ENCODE measurements around the gene RNASE13. TPM values are rescaled to one million over a fixed set of nuclear protein-coding genes. Genes with fewer than 3 reads are reported as not detected.
A peak's percentile ranks its signal among the peaks of the same experiment; 100 is the strongest.

Gene RNASE13, protein sequence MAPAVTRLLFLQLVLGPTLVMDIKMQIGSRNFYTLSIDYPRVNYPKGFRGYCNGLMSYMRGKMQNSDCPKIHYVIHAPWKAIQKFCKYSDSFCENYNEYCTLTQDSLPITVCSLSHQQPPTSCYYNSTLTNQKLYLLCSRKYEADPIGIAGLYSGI
- not detected for total RNA-seq

DNA sequence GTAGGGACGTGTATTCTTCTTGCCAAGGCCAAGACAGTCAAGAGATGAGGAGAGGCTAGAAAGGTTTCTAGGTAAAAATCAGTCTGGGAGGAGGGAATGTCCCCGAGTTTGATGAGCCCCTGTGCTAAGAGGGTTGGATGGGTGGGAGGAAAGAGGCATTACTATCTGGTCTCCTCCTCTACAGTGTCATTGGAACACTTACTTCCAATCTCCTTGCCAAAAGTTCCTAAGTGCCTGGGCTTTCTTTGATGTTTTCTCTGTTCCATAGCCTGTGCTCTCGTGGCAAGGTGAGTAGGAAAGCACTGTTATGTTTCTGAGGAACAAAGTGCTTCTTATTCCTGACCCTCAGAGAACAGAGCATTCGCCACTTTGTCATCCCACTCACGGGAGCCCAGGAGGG, at the start of gene RNASE13:
RNASE13 (minus strand) TSS at position 101 of the 400 bp plus-strand sequence. CDS start 519 bp downstream, outside the sequence.
- no peaks in the 10 kb centered on the region for H3K36me3 ChIP-seq (replicated peaks in 1 of 2; ENCODE audit: insufficient read depth in 1 of 2, low read depth in 2 of 2)
- TF ChIP-seq POLR2A (IDR thresholded peaks at IDR 0.05): no peak
- TF ChIP-seq, protein P1, sequence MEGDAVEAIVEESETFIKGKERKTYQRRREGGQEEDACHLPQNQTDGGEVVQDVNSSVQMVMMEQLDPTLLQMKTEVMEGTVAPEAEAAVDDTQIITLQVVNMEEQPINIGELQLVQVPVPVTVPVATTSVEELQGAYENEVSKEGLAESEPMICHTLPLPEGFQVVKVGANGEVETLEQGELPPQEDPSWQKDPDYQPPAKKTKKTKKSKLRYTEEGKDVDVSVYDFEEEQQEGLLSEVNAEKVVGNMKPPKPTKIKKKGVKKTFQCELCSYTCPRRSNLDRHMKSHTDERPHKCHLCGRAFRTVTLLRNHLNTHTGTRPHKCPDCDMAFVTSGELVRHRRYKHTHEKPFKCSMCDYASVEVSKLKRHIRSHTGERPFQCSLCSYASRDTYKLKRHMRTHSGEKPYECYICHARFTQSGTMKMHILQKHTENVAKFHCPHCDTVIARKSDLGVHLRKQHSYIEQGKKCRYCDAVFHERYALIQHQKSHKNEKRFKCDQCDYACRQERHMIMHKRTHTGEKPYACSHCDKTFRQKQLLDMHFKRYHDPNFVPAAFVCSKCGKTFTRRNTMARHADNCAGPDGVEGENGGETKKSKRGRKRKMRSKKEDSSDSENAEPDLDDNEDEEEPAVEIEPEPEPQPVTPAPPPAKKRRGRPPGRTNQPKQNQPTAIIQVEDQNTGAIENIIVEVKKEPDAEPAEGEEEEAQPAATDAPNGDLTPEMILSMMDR (IDR thresholded peaks at IDR 0.05): no peak
- ATAC-seq (no peak), DNase-seq (no peak)
- H3K27ac ChIP-seq: no peak within 1 kb of the TSS
- 71 to 76% methylated on average over 5 of the region's 5 CpGs for WGBS, 2 donors
- H3K27me3 ChIP-seq: no peaks in the 10 kb centered on the region
- H3K9me3 ChIP-seq: no peaks in the 10 kb centered on the region
- H3K4me3 ChIP-seq: no peak within 1 kb of the TSS
- intact Hi-C loops (cut with DNase I): no loop called here
- H3K4me1 ChIP-seq: peaks cover 20% of the 10 kb centered on the region

DNA sequence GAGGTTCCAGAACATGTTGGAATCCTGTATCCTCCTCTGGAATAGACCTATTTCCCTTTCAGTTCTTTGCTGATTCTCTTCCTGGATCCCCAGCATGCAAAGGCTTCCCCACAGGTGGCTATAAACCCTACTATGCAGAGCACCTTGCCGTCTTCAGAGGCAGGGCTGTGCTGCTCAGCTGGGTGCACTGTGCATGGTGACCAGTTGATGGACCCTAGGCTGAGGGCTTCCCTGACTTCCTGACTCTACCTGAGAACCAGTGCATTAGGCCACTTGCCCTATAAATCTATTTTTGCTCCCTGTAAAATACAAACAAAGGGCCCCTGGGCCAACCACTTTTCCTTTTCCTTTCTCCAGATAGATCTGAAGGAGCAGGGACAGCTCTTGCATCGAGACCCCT, 49.8 kb upstream of the RNASE13 start:
- intact Hi-C loops (cut with DNase I): no loop called here
- ATAC-seq (no peak), DNase-seq (no peak)
- TF ChIP-seq POLR2A (IDR thresholded peaks at IDR 0.05): no peak
- TF ChIP-seq, protein P1 (IDR thresholded peaks at IDR 0.05): no peak
- H3K27ac ChIP-seq: peak overlapping the region in 1 of 4 donors; percentile 15
- H3K4me1 ChIP-seq: no peaks in the 10 kb centered on the region
- H3K4me3 ChIP-seq: no peak overlapping the region
- H3K9me3 ChIP-seq: no peaks in the 10 kb centered on the region
- H3K36me3 ChIP-seq (replicated peaks in 1 of 2; ENCODE audit: insufficient read depth in 1 of 2, low read depth in 2 of 2): peaks cover 12 to 25% of the 10 kb centered on the region in 2 donors
- WGBS, 2 donors: 77 to 86% methylated on average over 2 of the region's 2 CpGs
- H3K27me3 ChIP-seq: no peaks in the 10 kb centered on the region

DNA sequence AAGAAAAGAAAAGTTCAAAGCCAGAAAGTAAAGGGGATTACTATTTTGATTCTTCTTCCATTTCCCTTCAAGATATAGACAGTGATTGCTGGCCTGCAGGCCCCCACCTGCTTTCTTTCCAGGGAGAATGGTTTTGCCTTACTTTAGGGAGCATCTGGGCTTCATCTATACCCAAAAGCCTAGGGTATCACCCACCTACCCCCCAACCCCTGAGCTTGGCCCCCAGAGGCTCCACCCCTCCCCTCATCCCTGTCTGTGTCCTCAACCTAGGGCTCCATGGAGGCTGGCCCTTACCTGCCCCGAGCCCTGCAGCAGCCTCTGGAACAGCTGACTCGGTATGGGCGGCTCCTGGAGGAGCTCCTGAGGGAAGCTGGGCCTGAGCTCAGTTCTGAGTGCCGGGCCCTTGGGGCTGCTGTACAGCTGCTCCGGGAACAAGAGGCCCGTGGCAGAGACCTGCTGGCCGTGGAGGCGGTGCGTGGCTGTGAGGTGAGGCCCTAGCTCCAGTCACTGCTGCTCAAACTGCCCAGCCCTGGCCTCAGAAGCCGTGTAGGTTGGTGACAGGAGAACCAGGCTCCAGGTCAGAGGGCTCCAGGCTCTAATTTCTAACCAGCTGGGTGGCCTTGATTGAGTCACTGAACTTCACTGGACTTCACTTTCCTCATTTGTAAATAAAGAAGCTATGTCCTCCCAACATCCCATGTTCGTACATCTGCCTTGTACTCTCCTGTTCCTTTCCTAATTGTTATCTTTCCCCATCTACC, 49.1 kb upstream of the RNASE13 start:
- 84 to 88% methylated on average over 4 to 11 of the region's 11 CpGs for WGBS, 2 donors
- Histone ChIP-seq H3K36me3 (replicated peaks in 1 of 2; ENCODE audit: insufficient read depth in 1 of 2, low read depth in 2 of 2) (peaks cover 13 to 29% of the 10 kb centered on the region in 2 donors), H3K27ac (peak overlapping the region in 1 of 4 donors; percentile 6), H3K4me3 (no peak overlapping the region), H3K9me3 (no peaks in the 10 kb centered on the region), H3K27me3 (no peaks in the 10 kb centered on the region), H3K4me1 (no peaks in the 10 kb centered on the region)
- DNase-seq (no peak), ATAC-seq (no peak)
- TF ChIP-seq, protein P1 (IDR thresholded peaks at IDR 0.05): no peak
- TF ChIP-seq POLR2A (IDR thresholded peaks at IDR 0.05): no peak
- intact Hi-C loops (cut with DNase I): no loop called here

- Histone ChIP-seq H3K36me3 (replicated peaks in 1 of 2; ENCODE audit: insufficient read depth in 1 of 2, low read depth in 2 of 2) (peaks cover 17 to 32% of the 10 kb centered on the region in 2 donors), H3K27me3 (no peaks in the 10 kb centered on the region), H3K9me3 (no peaks in the 10 kb centered on the region), H3K27ac (no peak overlapping the region), H3K4me3 (no peak overlapping the region), H3K4me1 (no peaks in the 10 kb centered on the region)
- intact Hi-C loops (cut with DNase I): no loop called here
- 92 to 93% methylated on average over 11 to 22 of the region's 30 CpGs for WGBS, 2 donors
- no peak for ATAC-seq
- DNase-seq: no peak
- TF ChIP-seq, protein P1 (IDR thresholded peaks at IDR 0.05): no peak
- TF ChIP-seq POLR2A (IDR thresholded peaks at IDR 0.05): no peak
Observed at GRCh38 chr14:21081521-21082142, 47.0 kb upstream of the RNASE13 start.

Data from body of pancreas (tissue), 4 donors.